Thoracic aorta (tissue), 2 donors: Measurements from ENCODE around the gene KCNN3. TPM values are rescaled to one million over a fixed set of nuclear protein-coding genes. Genes with fewer than 3 reads are reported as not detected.

ENCODE experiments used
- ATAC-seq: fragments of 150-250 bp; one replicate; pipeline ENCODE4 v1.8.0; 2017; ENCODE audit warnings: low read depth; ENCODE audit not compliant: insufficient number of reproducible peaks, low FRiP score
- DNase-seq: peaks from one replicate; pipeline ENCODE4 v3.0.0-alpha.2; 2020; ENCODE audit warnings: low spot score
- H3K27ac ChIP-seq, 2 donors: fragments of 200-600 bp; sonication (generic); 1 replicate in 1 of 2; 2 replicates in 1 of 2; pipeline ENCODE4 v1.5.1; 2016; ENCODE audit warnings: mild to moderate bottlenecking in 2 of 2, moderate library complexity in 2 of 2
- H3K27me3 ChIP-seq: fragments of 200-600 bp; sonication (generic); replicated peaks from 2 replicates; pipeline ENCODE4 v1.6.0; 2016; ENCODE audit warnings: mild to moderate bottlenecking; ENCODE audit not compliant: insufficient read depth
- H3K36me3 ChIP-seq: fragments of 200-600 bp; sonication (generic); one replicate; pipeline ENCODE4 v1.5.1; 2016
- H3K4me1 ChIP-seq, 2 donors: fragments of 200-600 bp; sonication (generic); 1 replicate in 1 of 2; 2 replicates in 1 of 2; pipeline versions ENCODE4 v1.5.1 to v1.6.0; 2016; ENCODE audit warnings: low read depth in 2 of 2, mild to moderate bottlenecking in 1 of 2; ENCODE audit not compliant: control insufficient read depth in 1 of 2
- H3K4me3 ChIP-seq: fragments of 200-600 bp; sonication (generic); 2 replicates; pipeline ENCODE4 v1.5.1; 2016; ENCODE audit warnings: mild to moderate bottlenecking
- H3K9me3 ChIP-seq: fragments of 200-600 bp; sonication (generic); 2 replicates; pipeline ENCODE4 v1.5.1; 2016
- CTCF ChIP-seq: fragments of 200-600 bp; sonication (generic); IDR thresholded peaks from one replicate; pipeline ENCODE4 v1.5.1; 2019; ENCODE audit warnings: antibody characterized with exemption
- total RNA-seq, 2 donors: library from RNA; depleted of rRNA; stranded (reverse); fragments of >200 nt; gene quantifications; one replicate each; pipeline versions ENCODE4 v1.1.0 to v1.2.3, GENCODE V29; 2016

Gene KCNN3
- total RNA-seq, 2 donors from 2014 or later: 0.95 to 1.8 TPM

GRCh38 chr1:154788886-154789285 is 81.2 kb downstream of the KCNN3 start:
- no peak overlapping the region for H3K27ac ChIP-seq

GRCh38 chr1:154788110-154788870 is 81.8 kb downstream of the KCNN3 start:
- Histone ChIP-seq H3K27me3 (no peaks in the 10 kb centered on the region), H3K9me3 (no peaks in the 10 kb centered on the region), H3K4me1 (no peaks in the 10 kb centered on the region), H3K4me3 (no peak overlapping the region), H3K36me3 (no peaks in the 10 kb centered on the region), H3K27ac (no peak overlapping the region)
- no peak for ATAC-seq
- no peak for DNase-seq
- TF ChIP-seq CTCF: no peak

More at GRCh38 chr1:154788886-154789285, 81.2 kb downstream of the KCNN3 start:
- H3K9me3 ChIP-seq: no peaks in the 10 kb centered on the region
- ATAC-seq (no peak), DNase-seq (no peak)
- H3K36me3 ChIP-seq: no peaks in the 10 kb centered on the region
- no peaks in the 10 kb centered on the region for H3K4me1 ChIP-seq
- H3K27me3 ChIP-seq: no peaks in the 10 kb centered on the region
- no peak for TF ChIP-seq CTCF
- H3K4me3 ChIP-seq: no peak overlapping the region

- no peak overlapping the region for H3K4me3 ChIP-seq
- ATAC-seq (no peak), DNase-seq (no peak)
- no peak for TF ChIP-seq CTCF
- no peak overlapping the region for H3K27ac ChIP-seq
- H3K9me3 ChIP-seq: no peaks in the 10 kb centered on the region
- no peaks in the 10 kb centered on the region for H3K27me3 ChIP-seq
- H3K4me1 ChIP-seq: no peaks in the 10 kb centered on the region
- H3K36me3 ChIP-seq: no peaks in the 10 kb centered on the region
Observed at GRCh38 chr1:154786804-154787570, 83.1 kb downstream of the KCNN3 start.

GRCh38 chr1:154784924-154785531 is 85.1 kb downstream of the KCNN3 start:
- no peaks in the 10 kb centered on the region for H3K36me3 ChIP-seq
- H3K9me3 ChIP-seq: no peaks in the 10 kb centered on the region
- no peaks in the 10 kb centered on the region for H3K4me1 ChIP-seq
- ATAC-seq (no peak), DNase-seq (no peak)
- TF ChIP-seq CTCF: no peak
- no peaks in the 10 kb centered on the region for H3K27me3 ChIP-seq
- H3K4me3 ChIP-seq: no peak overlapping the region
- no peak overlapping the region for H3K27ac ChIP-seq

GRCh38 chr1:154784416-154784815 is 85.7 kb downstream of the KCNN3 start:
- no peaks in the 10 kb centered on the region for H3K36me3 ChIP-seq
- TF ChIP-seq CTCF: no peak
- no peak overlapping the region for H3K27ac ChIP-seq
- H3K4me1 ChIP-seq: no peaks in the 10 kb centered on the region
- ATAC-seq: no peak
- H3K27me3 ChIP-seq: no peaks in the 10 kb centered on the region
- no peak for DNase-seq
- H3K9me3 ChIP-seq: no peaks in the 10 kb centered on the region
- no peak overlapping the region for H3K4me3 ChIP-seq
